GM12801 (cell line): ENCODE results near the gene CCDC63.

ENCODE experiments used
- CTCF ChIP-seq: IDR thresholded peaks from one replicate; pipeline ENCODE4 v1.5.1; 2011; ENCODE audit warnings: control low read depth; ENCODE audit not compliant: insufficient read length; ENCODE audit errors: extremely low read depth

Gene CCDC63

DNA sequence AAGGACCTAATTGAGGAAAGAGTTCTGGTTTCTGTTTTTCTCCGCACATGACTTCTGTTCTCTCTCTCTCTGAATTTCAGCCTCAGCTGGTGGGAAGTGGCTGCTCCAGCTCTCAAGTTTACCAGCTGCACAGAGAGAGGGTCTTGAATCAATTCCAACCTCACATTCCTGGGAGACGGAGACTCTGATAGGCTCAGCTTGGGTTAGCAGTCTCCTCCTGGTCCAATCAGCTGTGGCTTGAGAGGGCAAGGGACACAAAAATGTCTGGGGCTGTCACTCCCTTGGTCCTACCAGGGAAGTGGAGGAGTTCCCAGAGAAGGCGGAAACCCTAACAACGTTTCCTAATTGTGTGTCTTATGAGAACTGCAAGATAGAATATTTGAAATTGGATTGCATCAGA lies 7.0 kb downstream of the CCDC63 start:
- TF ChIP-seq CTCF: no peak

DNA sequence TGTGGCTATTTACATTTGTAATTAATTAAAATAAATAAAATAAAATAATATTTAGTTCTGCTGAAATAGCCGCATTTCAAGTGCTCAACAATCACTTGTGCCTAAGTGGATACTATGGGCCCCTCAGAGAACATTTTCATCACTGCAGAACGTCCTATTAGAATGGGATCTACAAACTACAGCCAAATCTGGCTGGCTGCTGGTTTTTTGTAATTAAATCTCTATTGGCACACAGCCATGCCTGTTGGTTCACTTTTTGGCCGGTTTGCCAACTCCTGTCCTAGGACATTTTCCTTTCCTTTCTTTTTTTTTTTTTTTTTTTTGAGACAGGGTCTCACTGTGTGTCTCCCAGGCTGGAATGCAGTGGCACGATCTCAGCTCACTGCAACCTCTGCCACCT lies 9.8 kb downstream of the CCDC63 start:
- TF ChIP-seq CTCF: no peak

DNA sequence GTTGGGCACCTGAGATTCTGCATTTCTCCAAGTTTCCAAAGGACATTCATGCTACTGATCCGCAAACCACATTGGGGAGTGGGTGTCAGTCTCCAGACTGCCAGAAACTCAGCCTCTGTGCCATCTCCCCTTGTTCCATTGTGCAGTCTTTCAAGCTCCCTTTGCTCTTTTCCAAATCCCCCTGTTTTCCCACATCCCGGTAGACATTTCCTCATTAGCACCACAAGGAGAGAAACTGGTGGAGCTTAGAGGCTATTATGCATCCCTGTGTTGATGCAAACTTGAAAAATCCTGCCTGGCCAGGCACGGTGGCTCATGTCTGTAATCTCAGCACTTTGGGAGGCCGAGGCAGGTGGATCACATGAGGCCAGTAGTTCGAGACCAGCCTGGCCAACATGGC lies 10.7 kb downstream of the CCDC63 start:
- TF ChIP-seq CTCF: no peak

GRCh38 chr12:110858848-110859247 lies 12.1 kb downstream of the CCDC63 start:
- TF ChIP-seq CTCF: no peak

DNA sequence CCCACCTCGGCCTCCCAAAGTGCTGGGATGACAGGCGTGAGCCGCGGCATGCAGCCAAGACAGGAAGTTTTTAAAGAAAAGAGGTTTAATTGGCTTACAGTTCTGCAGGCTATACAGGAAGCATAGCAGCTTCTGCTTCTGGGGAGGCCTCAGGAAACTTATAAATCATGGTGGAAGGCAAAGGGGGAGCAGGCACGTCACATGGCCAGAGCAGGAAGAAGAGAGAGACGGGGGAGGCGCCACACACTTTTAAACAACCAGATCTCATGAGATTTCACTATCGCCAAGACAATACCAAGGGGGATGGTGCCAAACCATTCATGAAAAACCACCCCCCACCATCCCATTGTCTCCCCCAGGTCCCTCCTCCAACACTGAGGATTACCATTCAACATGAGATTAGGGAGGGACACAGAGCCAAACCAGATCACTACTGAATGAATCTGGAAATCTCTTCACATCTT lies 14.1 kb downstream of the CCDC63 start:
- TF ChIP-seq CTCF: no peak

- no peak for TF ChIP-seq CTCF
Observed at GRCh38 chr12:110861729-110862128, 14.9 kb downstream of the CCDC63 start.

- TF ChIP-seq CTCF: no peak
Observed at GRCh38 chr12:110862329-110862728, 15.5 kb downstream of the CCDC63 start.

DNA sequence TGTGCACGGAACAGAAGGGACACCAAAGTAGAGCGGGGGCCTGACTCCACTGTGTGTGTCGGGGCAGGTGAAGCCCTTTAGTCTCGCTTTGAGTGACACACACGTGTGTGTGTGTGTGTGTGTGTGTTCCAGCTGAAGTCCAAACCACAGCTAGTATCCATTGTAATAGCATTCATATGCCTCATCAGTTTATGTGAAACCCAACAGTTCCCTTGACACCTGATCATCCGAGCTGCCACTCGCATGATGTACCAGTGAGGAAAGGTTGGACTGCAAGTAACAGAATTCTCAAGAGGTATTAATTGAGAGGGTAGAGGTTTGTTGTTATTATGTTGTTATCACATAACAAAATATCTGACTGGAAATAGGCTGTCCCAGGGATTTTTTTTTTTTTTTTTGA lies 16.4 kb downstream of the CCDC63 start:
- TF ChIP-seq CTCF: no peak
